ENCODE results near the gene KRTAP10-8.

GRCh38 chr21:44653123-44653522 is 41.2 kb downstream of the KRTAP10-8 start:
- TF ChIP-seq EZH2 (optimal IDR thresholded peaks at IDR 0.05; ENCODE audit: low read depth, low read length) (no peak), CTCF (IDR thresholded peaks at IDR 0.05; ENCODE audit: low read length) (no peak)

All from MM.1S (cell line).